ENCODE results near the gene CARNS1. TPM values are rescaled to one million over a fixed set of nuclear protein-coding genes. Genes with fewer than 3 reads are reported as not detected.

The CARNS1 gene
- total and polyA plus RNA-seq, 3 donors from 2014 or later: 0.74 to 1.6 (median 1.3) TPM

DNA sequence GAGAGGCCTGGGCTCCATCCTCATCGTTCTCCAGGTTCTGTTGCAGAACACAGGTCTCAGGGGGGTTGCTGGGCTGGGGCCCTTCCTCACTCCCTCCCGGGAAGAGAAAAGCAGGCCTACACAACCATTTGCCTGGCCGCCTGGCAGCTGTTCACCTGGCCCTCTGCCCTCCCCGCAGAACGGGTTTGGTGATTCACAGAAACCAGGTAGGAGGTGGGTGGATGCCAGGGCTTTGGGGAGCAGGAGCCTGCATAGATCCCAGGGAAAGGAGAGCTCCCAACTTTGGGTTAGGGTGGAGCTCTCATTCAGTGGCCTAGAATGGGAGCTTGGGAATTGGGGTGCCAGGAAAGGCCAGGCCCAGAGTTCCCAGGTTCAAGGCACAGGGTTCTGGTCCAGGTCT, 52.6 kb downstream of the CARNS1 start:
- no peaks in the 10 kb centered on the region for H3K27me3 ChIP-seq
- H3K27ac ChIP-seq: peak overlapping the region in 1 of 2 donors; percentile 91
- H3K4me1 ChIP-seq: peaks cover 12% of the 10 kb centered on the region
- intact Hi-C loops (cut with DNase I; ENCODE audit: low total_unique reads): no loop called here
- no peaks in the 10 kb centered on the region for H3K36me3 ChIP-seq (ENCODE audit: low read depth, missing control alignments)
- H3K4me3 ChIP-seq: peak overlapping the region; percentile 77 to 90
- WGBS, 2 donors: 3 to 12% methylated on average over 5 of the region's 5 CpGs
- no peaks in the 10 kb centered on the region for H3K9me3 ChIP-seq
- TF ChIP-seq CTCF (IDR thresholded peaks at IDR 0.05): no peak
- no peak for TF ChIP-seq POLR2A (IDR thresholded peaks at IDR 0.05)
- DNase-seq: no peak

DNA sequence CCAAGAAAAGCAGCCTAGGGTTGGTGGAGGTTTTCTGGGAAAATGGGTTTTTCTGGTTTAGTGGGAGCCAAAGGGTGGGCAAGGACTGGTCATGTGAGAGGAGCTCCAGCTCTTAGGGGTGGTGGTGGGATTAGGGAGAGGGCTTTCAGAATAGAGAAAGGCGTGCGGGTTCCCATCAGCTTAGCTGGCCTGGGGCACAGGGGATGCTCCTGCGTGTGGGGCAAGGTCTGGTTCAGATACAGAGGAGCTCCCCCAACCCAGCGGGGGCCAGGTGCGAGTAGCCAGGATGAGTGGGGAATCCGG, 52.9 kb downstream of the CARNS1 start:
- peaks cover 12% of the 10 kb centered on the region for H3K4me1 ChIP-seq
- no peak for DNase-seq
- peak overlapping the region; percentile 68 to 91 for H3K27ac ChIP-seq
- H3K4me3 ChIP-seq: peak overlapping the region; percentile 77 to 90
- H3K9me3 ChIP-seq: no peaks in the 10 kb centered on the region
- no peaks in the 10 kb centered on the region for H3K36me3 ChIP-seq (ENCODE audit: low read depth, missing control alignments)
- 0 to 2% methylated on average over 5 to 6 of the region's 6 CpGs for WGBS, 2 donors
- intact Hi-C loops (cut with DNase I; ENCODE audit: low total_unique reads): no loop called here
- H3K27me3 ChIP-seq: no peaks in the 10 kb centered on the region
- TF ChIP-seq POLR2A (IDR thresholded peaks at IDR 0.05) (no peak), CTCF (IDR thresholded peaks at IDR 0.05) (no peak)

DNA sequence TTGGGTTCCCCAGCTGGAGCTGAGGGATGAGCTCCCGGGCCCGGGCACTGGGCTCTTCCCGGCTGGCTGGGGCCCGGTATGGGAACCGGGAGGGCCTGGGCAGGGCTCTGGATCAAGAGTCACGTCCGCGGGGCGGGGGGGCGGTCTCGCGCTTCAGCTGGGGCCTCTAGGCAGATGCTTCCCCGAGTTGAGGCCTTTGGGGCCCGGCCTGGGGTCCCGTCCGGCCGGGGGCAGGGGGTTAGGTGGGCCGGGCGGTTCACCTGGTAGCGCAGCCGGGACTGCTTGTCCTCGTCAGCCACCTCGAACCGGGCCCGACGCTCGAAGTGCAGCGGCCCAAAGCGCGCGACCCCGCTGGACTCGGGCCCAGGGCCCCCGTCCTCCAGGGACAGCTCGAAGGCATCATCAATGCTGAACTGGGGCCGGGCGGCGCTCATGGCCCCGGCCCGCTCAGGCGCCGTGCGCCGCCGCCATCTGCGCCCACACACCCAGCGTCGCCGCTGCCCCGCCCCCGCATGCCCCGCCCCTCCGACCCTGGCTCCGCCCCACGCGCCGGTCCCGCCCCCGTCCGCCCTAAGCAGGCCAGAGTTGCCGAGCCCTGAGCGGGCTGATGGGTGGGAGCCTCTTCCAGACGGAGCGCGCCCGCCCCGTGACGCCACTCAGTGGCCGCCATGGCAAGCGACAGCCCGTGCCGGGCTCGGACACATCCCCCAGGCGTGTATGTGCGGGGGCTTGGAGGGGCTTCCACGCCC, 53.5 kb downstream of the CARNS1 start, which contains the start of gene TMEM134:
Gene TMEM134 (minus strand): TSS at position 493 of the 749 bp plus-strand sequence. CDS start 59 bp downstream, at position 434.
- H3K27ac ChIP-seq: peak within 1 kb of the TSS; percentile 86 to 91
- intact Hi-C loops (cut with DNase I; ENCODE audit: low total_unique reads): no loop called here
- WGBS, 2 donors: 1% methylated on average over 48 of the region's 76 CpGs; no CpG with 5 or more reads in 1 of the 2 donors
- TF ChIP-seq POLR2A (IDR thresholded peaks at IDR 0.05) (no peak), CTCF (IDR thresholded peaks at IDR 0.05) (peak in 2 of 3 experiments; percentile 27 to 38)
- no peaks in the 10 kb centered on the region for H3K36me3 ChIP-seq (ENCODE audit: low read depth, missing control alignments)
- H3K27me3 ChIP-seq: no peaks in the 10 kb centered on the region
- no peaks in the 10 kb centered on the region for H3K9me3 ChIP-seq
- peak; percentile 94 for DNase-seq
- H3K4me3 ChIP-seq: peak within 1 kb of the TSS; percentile 77 to 90
- peaks cover 12% of the 10 kb centered on the region for H3K4me1 ChIP-seq

- Histone ChIP-seq H3K36me3 (ENCODE audit: low read depth, missing control alignments) (no peaks in the 10 kb centered on the region), H3K4me1 (peaks cover 9% of the 10 kb centered on the region), H3K27ac (peak overlapping the region; percentile 86 to 91), H3K27me3 (no peaks in the 10 kb centered on the region), H3K4me3 (peak overlapping the region; percentile 77 to 90), H3K9me3 (no peaks in the 10 kb centered on the region)
- no peak for DNase-seq
- TF ChIP-seq CTCF (IDR thresholded peaks at IDR 0.05) (no peak), POLR2A (IDR thresholded peaks at IDR 0.05) (no peak)
- 1 to 7% methylated on average over 9 of the region's 9 CpGs for WGBS, 2 donors
- intact Hi-C loops (cut with DNase I; ENCODE audit: low total_unique reads): no loop called here
Measured at GRCh38 chr11:67469508-67469811, 54.0 kb downstream of the CARNS1 start.

Data from testis (tissue), 3 donors.